HepG2 (cell line): Measurements from ENCODE around the gene PCIF1. TPM values are rescaled to one million over a fixed set of nuclear protein-coding genes. Genes with fewer than 3 reads are reported as not detected.

Source experiments
- FOXA1 ChIP-seq, 2 experiments: fragments of 450-650 bp in 1 of 2; sonication (generic) in 1 of 2; formaldehyde crosslinking in 1 of 2; IDR thresholded peaks; 2 replicates each; pipeline versions ENCODE4 v1.4.0 to v1.6.1; 2016 to 2020; ENCODE audit warnings: missing genetic modification reagents in 1 of 2
- GTF3A ChIP-seq: sonication (generic); formaldehyde crosslinking; conservative IDR thresholded peaks from 2 replicates; pipeline ENCODE4 v1.4.0; 2020; ENCODE audit warnings: mild to moderate bottlenecking, missing genetic modification reagents
- HNF4G ChIP-seq, 2 experiments: sonication (generic) in 1 of 2; formaldehyde crosslinking in 1 of 2; IDR thresholded peaks; 2 replicates each; pipeline versions ENCODE4 v1.4.0 to v1.6.1; 2011 to 2020; ENCODE audit warnings: borderline replicate concordance in 2 of 2, low read depth in 2 of 2, mild to moderate bottlenecking in 2 of 2, low read length in 1 of 2, missing genetic modification reagents in 1 of 2, moderate library complexity in 1 of 2
- NFIC ChIP-seq: IDR thresholded peaks from 2 replicates; pipeline ENCODE4 v1.6.1; 2012; ENCODE audit warnings: mild to moderate bottlenecking, low read length, inconsistent platforms
- NPAS2 ChIP-seq: sonication (generic); formaldehyde crosslinking; IDR thresholded peaks from 2 replicates; pipeline ENCODE4 v1.8.0; 2022; ENCODE audit warnings: mild to moderate bottlenecking, missing genetic modification reagents, borderline replicate concordance
- REST ChIP-seq, 2 experiments: IDR thresholded peaks; 2 replicates each; pipeline ENCODE4 v1.6.1; 2011 to 2012; ENCODE audit warnings: low read length in 2 of 2, borderline replicate concordance in 1 of 2, low read depth in 1 of 2, mild to moderate bottlenecking in 1 of 2, moderate library complexity in 1 of 2
- RFX1 ChIP-seq: fragments of 450-650 bp; IDR thresholded peaks from 2 replicates; pipeline ENCODE4 v1.6.1; 2017
- SKIL ChIP-seq: sonication (generic); formaldehyde crosslinking; IDR thresholded peaks from 2 replicates; pipeline ENCODE4 v1.8.0; 2022; ENCODE audit warnings: missing genetic modification reagents, mild to moderate bottlenecking, moderate library complexity, borderline replicate concordance
- SMC3 ChIP-seq: IDR thresholded peaks from 2 replicates; pipeline ENCODE4 v1.6.1; 2011; ENCODE audit warnings: low read length, improper control_type of control experiment
- TARDBP ChIP-seq: sonication (generic); formaldehyde crosslinking; IDR thresholded peaks from 2 replicates; pipeline ENCODE4 v1.8.0; 2022; ENCODE audit warnings: mild to moderate bottlenecking, missing genetic modification reagents
- THAP8 ChIP-seq: sonication (generic); formaldehyde crosslinking; IDR thresholded peaks from 2 replicates; pipeline ENCODE4 v1.5.1; 2020; ENCODE audit warnings: missing genetic modification reagents, mild to moderate bottlenecking, borderline replicate concordance
- ZNF367 ChIP-seq: sonication (generic); formaldehyde crosslinking; IDR thresholded peaks from 2 replicates; pipeline ENCODE4 v1.4.0; 2020; ENCODE audit warnings: missing genetic modification reagents, borderline replicate concordance
- polyA plus RNA-seq, 8 experiments: library from polyadenylated mRNA; depleted of rRNA in 3 of 8; stranded (reverse) in 7 of 8; unstranded in 1 of 8; fragments of >200 nt; fragmentation: Illumina TruSeq in 4 of 8; extraction: Trizol in 4 of 8; gene quantifications; 2 replicates each; pipeline versions ENCODE4 v1.2.1 to v1.2.3, GENCODE V29; 2011 to 2016; ENCODE audit warnings: low read depth in 4 of 8, missing spikeins in 1 of 8, mixed read lengths in 1 of 8; ENCODE audit not compliant: insufficient read depth in 1 of 8
- total RNA-seq, 5 experiments: library from RNA; depleted of rRNA; stranded (reverse); fragments of >200 nt; fragmentation: Illumina TruSeq; extraction: Trizol; gene quantifications; 2 replicates each; pipeline ENCODE4 v1.2.3, GENCODE V29; 2016; ENCODE audit warnings: low read depth in 1 of 5
- TF ChIP-seq, protein P1 (sequence below): sonication (generic); formaldehyde crosslinking; IDR thresholded peaks from 2 replicates; pipeline ENCODE4 v1.9.0; 2022; ENCODE audit warnings: low read depth, missing genetic modification reagents
- TF ChIP-seq, protein P2 (sequence below): sonication (generic); formaldehyde crosslinking; IDR thresholded peaks from 2 replicates; pipeline ENCODE4 v1.4.0; 2020; ENCODE audit warnings: mild to moderate bottlenecking, missing genetic modification reagents

Gene PCIF1
- total and polyA plus RNA-seq, 2 of the 13 experiments (the other 11 are each of a cell fraction or from before 2014, with no cell fraction given), result 20.9 to 24.4 TPM

- no peak for TF ChIP-seq REST (IDR thresholded peaks at IDR 0.05; ENCODE audit: borderline replicate concordance in 1 of 2, low read depth in 1 of 2, low read length in 2 of 2)
- TF ChIP-seq HNF4G (IDR thresholded peaks at IDR 0.05; ENCODE audit: borderline replicate concordance, low read depth, low read length), result no peak
- no peak for TF ChIP-seq HNF4G (CRISPR knock-in tag; IDR thresholded peaks at IDR 0.05; ENCODE audit: borderline replicate concordance, low read depth)
- no peak for TF ChIP-seq ZNF367 (CRISPR knock-in tag)
- 0 out of 2 replicates have a peak, but pooled peaks have one; percentile 78 for TF ChIP-seq GTF3A (CRISPR knock-in tag)
- no peak for TF ChIP-seq SMC3
- TF ChIP-seq THAP8 (CRISPR knock-in tag), result no peak
- TF ChIP-seq, protein P1, sequence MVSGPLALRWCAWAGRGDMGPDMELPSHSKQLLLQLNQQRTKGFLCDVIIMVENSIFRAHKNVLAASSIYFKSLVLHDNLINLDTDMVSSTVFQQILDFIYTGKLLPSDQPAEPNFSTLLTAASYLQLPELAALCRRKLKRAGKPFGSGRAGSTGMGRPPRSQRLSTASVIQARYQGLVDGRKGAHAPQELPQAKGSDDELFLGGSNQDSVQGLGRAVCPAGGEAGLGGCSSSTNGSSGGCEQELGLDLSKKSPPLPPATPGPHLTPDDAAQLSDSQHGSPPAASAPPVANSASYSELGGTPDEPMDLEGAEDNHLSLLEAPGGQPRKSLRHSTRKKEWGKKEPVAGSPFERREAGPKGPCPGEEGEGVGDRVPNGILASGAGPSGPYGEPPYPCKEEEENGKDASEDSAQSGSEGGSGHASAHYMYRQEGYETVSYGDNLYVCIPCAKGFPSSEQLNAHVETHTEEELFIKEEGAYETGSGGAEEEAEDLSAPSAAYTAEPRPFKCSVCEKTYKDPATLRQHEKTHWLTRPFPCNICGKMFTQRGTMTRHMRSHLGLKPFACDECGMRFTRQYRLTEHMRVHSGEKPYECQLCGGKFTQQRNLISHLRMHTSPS (CRISPR knock-in tag), result no peak
- no peak for TF ChIP-seq NFIC
- TF ChIP-seq, protein P2, sequence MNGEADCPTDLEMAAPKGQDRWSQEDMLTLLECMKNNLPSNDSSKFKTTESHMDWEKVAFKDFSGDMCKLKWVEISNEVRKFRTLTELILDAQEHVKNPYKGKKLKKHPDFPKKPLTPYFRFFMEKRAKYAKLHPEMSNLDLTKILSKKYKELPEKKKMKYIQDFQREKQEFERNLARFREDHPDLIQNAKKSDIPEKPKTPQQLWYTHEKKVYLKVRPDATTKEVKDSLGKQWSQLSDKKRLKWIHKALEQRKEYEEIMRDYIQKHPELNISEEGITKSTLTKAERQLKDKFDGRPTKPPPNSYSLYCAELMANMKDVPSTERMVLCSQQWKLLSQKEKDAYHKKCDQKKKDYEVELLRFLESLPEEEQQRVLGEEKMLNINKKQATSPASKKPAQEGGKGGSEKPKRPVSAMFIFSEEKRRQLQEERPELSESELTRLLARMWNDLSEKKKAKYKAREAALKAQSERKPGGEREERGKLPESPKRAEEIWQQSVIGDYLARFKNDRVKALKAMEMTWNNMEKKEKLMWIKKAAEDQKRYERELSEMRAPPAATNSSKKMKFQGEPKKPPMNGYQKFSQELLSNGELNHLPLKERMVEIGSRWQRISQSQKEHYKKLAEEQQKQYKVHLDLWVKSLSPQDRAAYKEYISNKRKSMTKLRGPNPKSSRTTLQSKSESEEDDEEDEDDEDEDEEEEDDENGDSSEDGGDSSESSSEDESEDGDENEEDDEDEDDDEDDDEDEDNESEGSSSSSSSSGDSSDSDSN (CRISPR knock-in tag), result peak; percentile 23; the same call in 1 of the 2 replicates
- peak; percentile 77 for TF ChIP-seq RFX1
- TF ChIP-seq SKIL, result 0 out of 2 replicates have a peak, but pooled peaks have one; percentile 30
- TF ChIP-seq TARDBP (CRISPR knock-in tag), result 0 out of 2 replicates have a peak, but pooled peaks have one; percentile 7
- TF ChIP-seq FOXA1 (IDR thresholded peaks at IDR 0.05), result no peak
- TF ChIP-seq FOXA1 (CRISPR knock-in tag; IDR thresholded peaks at IDR 0.05), result no peak
- TF ChIP-seq NPAS2, result no peak
These were observed 22.8 kb upstream of the PCIF1 start, which contains the start of gene PLTP (continued) for GRCh38 chr20:45911486-45912343.
